Measurements from ENCODE around the gene C15orf61.

Gene C15orf61

GRCh38 chr15:67521029-67521782 lies at the start of gene C15orf61:
TSS of gene C15orf61 (plus strand) at chr15:67521131. CDS start at chr15:67521249, 118 bp downstream.
- peak; percentile 69 to 74 for DNase-seq

GRCh38 chr15:67472957-67473356 lies 48.0 kb upstream of the C15orf61 start:
- DNase-seq: no peak

- DNase-seq: no peak
Measured at GRCh38 chr15:67474405-67475110, 46.4 kb upstream of the C15orf61 start.

- DNase-seq: no peak
Measured at GRCh38 chr15:67479781-67480505, 41.0 kb upstream of the C15orf61 start.

- no peak for DNase-seq
Measured at GRCh38 chr15:67480741-67481140, 40.2 kb upstream of the C15orf61 start.

- no peak for DNase-seq
Measured at GRCh38 chr15:67481680-67482079, 39.3 kb upstream of the C15orf61 start.

- no peak for DNase-seq
Measured at GRCh38 chr15:67495585-67495984, 25.3 kb upstream of the C15orf61 start.

GRCh38 chr15:67501177-67501835 lies 19.6 kb upstream of the C15orf61 start:
- DNase-seq: peak in 1 of 2 donors; percentile 14

- no peak for DNase-seq
Measured at GRCh38 chr15:67501836-67502461, 19.0 kb upstream of the C15orf61 start.

GRCh38 chr15:67504056-67504455 lies 16.9 kb upstream of the C15orf61 start:
- no peak for DNase-seq

- DNase-seq: no peak
Measured at GRCh38 chr15:67504796-67505195, 16.1 kb upstream of the C15orf61 start.

- peak; percentile 37 to 47 for DNase-seq
Measured at GRCh38 chr15:67505675-67506572, 15.0 kb upstream of the C15orf61 start.

- DNase-seq: peak in 1 of 2 donors; percentile 25
Measured at GRCh38 chr15:67506775-67507747, 13.9 kb upstream of the C15orf61 start.

GRCh38 chr15:67508407-67508806 lies 12.5 kb upstream of the C15orf61 start:
- no peak for DNase-seq

GRCh38 chr15:67509918-67510317 lies 11.0 kb upstream of the C15orf61 start:
- DNase-seq: no peak

GRCh38 chr15:67510597-67511190 lies 10.2 kb upstream of the C15orf61 start:
- no peak for DNase-seq

GRCh38 chr15:67511606-67512005 lies 9.3 kb upstream of the C15orf61 start:
- DNase-seq: no peak

- DNase-seq: no peak
Measured at GRCh38 chr15:67512140-67512539, 8.8 kb upstream of the C15orf61 start.

- no peak for DNase-seq
Measured at GRCh38 chr15:67512933-67513714, 7.8 kb upstream of the C15orf61 start.
